Measurements from ENCODE around the gene PRM1. TPM values are rescaled to one million over a fixed set of nuclear protein-coding genes. Genes with fewer than 3 reads are reported as not detected.

The PRM1 gene
- total RNA-seq, 1 experiment from 2014 or later: not detected

GRCh38 chr16:11323551-11324336 lies 42.6 kb upstream of the PRM1 start:
- CTCF ChIA-PET: no interaction called here
- TF ChIP-seq CTCF (conservative IDR thresholded peaks at IDR 0.05; ENCODE audit: low read depth, low read length) (no peak), EZH2 (IDR thresholded peaks at IDR 0.05; ENCODE audit: borderline replicate concordance, low read depth, low read length, poor library complexity, severe bottlenecking) (no peak)

GRCh38 chr16:11322823-11323222 lies 41.7 kb upstream of the PRM1 start:
- H3K4me3 ChIP-seq (ENCODE audit: low read depth, low read length, poor library complexity, severe bottlenecking): no peak overlapping the region

More at GRCh38 chr16:11323551-11324336, 42.6 kb upstream of the PRM1 start:
- BruUV-seq (replicated peaks): no TSS peak
- intact Hi-C loops (cut with micrococcal nuclease; ENCODE audit: unreplicated experiment): no loop called here
- Histone ChIP-seq H3K4me3 (ENCODE audit: low read depth, low read length, poor library complexity, severe bottlenecking) (no peak overlapping the region), H3K27me3 (replicated peaks; ENCODE audit: insufficient read depth, low read depth, low read length, poor library complexity) (no peaks in the 10 kb centered on the region), H3K4me1 (ENCODE audit: insufficient read depth, low read length, poor library complexity, severe bottlenecking) (peaks cover 14% of the 10 kb centered on the region), H3K9me3 (ENCODE audit: low read depth, low read length, poor library complexity, severe bottlenecking) (no peaks in the 10 kb centered on the region), H3K27ac (ENCODE audit: low read depth, low read length, poor library complexity, severe bottlenecking) (no peak overlapping the region), H3K36me3 (ENCODE audit: insufficient read depth, low read length, poor library complexity, severe bottlenecking) (no peaks in the 10 kb centered on the region)
- no peak for DNase-seq (ENCODE audit: low spot score)
- POLR2A ChIA-PET (ENCODE audit: low non-redundant PET): no interaction called here

GRCh38 chr16:11321662-11322061 lies 40.5 kb upstream of the PRM1 start:
- POLR2A ChIA-PET (ENCODE audit: low non-redundant PET): no interaction called here
- no peak overlapping the region for H3K4me3 ChIP-seq (ENCODE audit: low read depth, low read length, poor library complexity, severe bottlenecking)
- intact Hi-C loops (cut with micrococcal nuclease; ENCODE audit: unreplicated experiment): no loop called here
- BruUV-seq (replicated peaks): no TSS peak
- H3K27ac ChIP-seq (ENCODE audit: low read depth, low read length, poor library complexity, severe bottlenecking): no peak overlapping the region
- DNase-seq (ENCODE audit: low spot score): no peak
- CTCF ChIA-PET: no interaction called here
- TF ChIP-seq CTCF (conservative IDR thresholded peaks at IDR 0.05; ENCODE audit: low read depth, low read length) (no peak), EZH2 (IDR thresholded peaks at IDR 0.05; ENCODE audit: borderline replicate concordance, low read depth, low read length, poor library complexity, severe bottlenecking) (no peak)
- H3K4me1 ChIP-seq (ENCODE audit: insufficient read depth, low read length, poor library complexity, severe bottlenecking): no peaks in the 10 kb centered on the region
- no peaks in the 10 kb centered on the region for H3K9me3 ChIP-seq (ENCODE audit: low read depth, low read length, poor library complexity, severe bottlenecking)
- no peaks in the 10 kb centered on the region for H3K36me3 ChIP-seq (ENCODE audit: insufficient read depth, low read length, poor library complexity, severe bottlenecking)
- no peaks in the 10 kb centered on the region for H3K27me3 ChIP-seq (replicated peaks; ENCODE audit: insufficient read depth, low read depth, low read length, poor library complexity)

More at GRCh38 chr16:11322823-11323222, 41.7 kb upstream of the PRM1 start:
- POLR2A ChIA-PET (ENCODE audit: low non-redundant PET): no interaction called here
- DNase-seq (ENCODE audit: low spot score): no peak
- BruUV-seq (replicated peaks): no TSS peak
- Histone ChIP-seq H3K36me3 (ENCODE audit: insufficient read depth, low read length, poor library complexity, severe bottlenecking) (no peaks in the 10 kb centered on the region), H3K9me3 (ENCODE audit: low read depth, low read length, poor library complexity, severe bottlenecking) (no peaks in the 10 kb centered on the region), H3K4me1 (ENCODE audit: insufficient read depth, low read length, poor library complexity, severe bottlenecking) (peaks cover 4% of the 10 kb centered on the region), H3K27me3 (replicated peaks; ENCODE audit: insufficient read depth, low read depth, low read length, poor library complexity) (no peaks in the 10 kb centered on the region), H3K27ac (ENCODE audit: low read depth, low read length, poor library complexity, severe bottlenecking) (no peak overlapping the region)
- CTCF ChIA-PET: no interaction called here
- intact Hi-C loops (cut with micrococcal nuclease; ENCODE audit: unreplicated experiment): no loop called here
- TF ChIP-seq CTCF (conservative IDR thresholded peaks at IDR 0.05; ENCODE audit: low read depth, low read length) (no peak), EZH2 (IDR thresholded peaks at IDR 0.05; ENCODE audit: borderline replicate concordance, low read depth, low read length, poor library complexity, severe bottlenecking) (no peak)
